B cell (primary cell): ENCODE data around the gene CST5. TPM values are rescaled to one million over a fixed set of nuclear protein-coding genes. Genes with fewer than 3 reads are reported as not detected.

Experiments
- ATAC-seq: fragments of 200-7000 bp; cut with Tn5 transposase; one replicate; pipeline ENCODE4 v1.10.0; 2021; ENCODE audit warnings: low read depth, mild to moderate bottlenecking, moderate number of reproducible peaks, moderate library complexity
- CTCF ChIA-PET: fragments of 350-600 bp; sonication (Branson Sonifier 250); formaldehyde crosslinking; loops from one replicate; lab custom pipeline; 2021; ENCODE audit warnings: antibody characterized with exemption, inconsistent platforms; lab: Charles Lee
- POLR2A ChIA-PET: fragments of 350-600 bp; sonication (Branson Sonifier 250); formaldehyde crosslinking; loops from one replicate; lab custom pipeline; 2021; ENCODE audit warnings: antibody characterized with exemption; lab: Charles Lee
- DNase-seq: peaks from one replicate; pipeline ENCODE4 v3.0.0; 2013
- H2AFZ ChIP-seq: 2 replicates; pipeline ENCODE4 v1.6.1; 2012; ENCODE audit warnings: mild to moderate bottlenecking, low read depth, low read length; ENCODE audit not compliant: insufficient read depth, poor library complexity, severe bottlenecking
- H3K27ac ChIP-seq, 2 donors: 1 replicate in 1 of 2; 2 replicates in 1 of 2; pipeline ENCODE4 v1.5.1; 2012 to 2013; ENCODE audit warnings: low read length in 2 of 2, mild to moderate bottlenecking in 2 of 2, moderate library complexity in 1 of 2
- H3K27me3 ChIP-seq, 4 experiments: fragments of 200-600 bp in 1 of 4; sonication (generic) in 1 of 4; replicated peaks in 1 of 4; 1 replicate in 2 of 4; 2 replicates in 2 of 4; pipeline versions ENCODE4 v1.6.1 to v1.7.0; 2013 to 2016; ENCODE audit warnings: low read length in 3 of 4, mild to moderate bottlenecking in 2 of 4, mixed read lengths in 1 of 4, moderate library complexity in 1 of 4; ENCODE audit not compliant: insufficient read depth in 4 of 4, control insufficient read depth in 3 of 4; ENCODE audit errors: control extremely low read depth in 1 of 4
- H3K36me3 ChIP-seq, 2 experiments: replicated peaks in 1 of 2; 1 replicate in 1 of 2; 2 replicates in 1 of 2; pipeline versions ENCODE4 v1.6.1 to v1.7.1; 2013; ENCODE audit warnings: low read length in 1 of 2; ENCODE audit not compliant: insufficient read depth in 2 of 2, control insufficient read depth in 1 of 2; ENCODE audit errors: control extremely low read depth in 1 of 2, extremely low read depth in 1 of 2
- H3K4me1 ChIP-seq, 2 donors: fragments of 200-600 bp in 1 of 2; sonication (generic) in 1 of 2; 1 replicate in 1 of 2; 2 replicates in 1 of 2; pipeline versions ENCODE4 v1.5.1 to v1.6.1; 2013 to 2017; ENCODE audit warnings: low read length in 2 of 2; ENCODE audit not compliant: control insufficient read depth in 2 of 2, insufficient read depth in 2 of 2
- H3K4me2 ChIP-seq: replicated peaks from 2 replicates; pipeline ENCODE3; 2012; ENCODE audit warnings: mild to moderate bottlenecking, low read depth, low read length; ENCODE audit not compliant: poor library complexity, severe bottlenecking
- H3K4me3 ChIP-seq, 5 experiments: fragments of 200-600 bp in 1 of 5; sonication (generic) in 1 of 5; 1 replicate in 3 of 5; 2 replicates in 2 of 5; pipeline versions ENCODE4 v1.5.1 to v1.7.0; 2011 to 2016; ENCODE audit warnings: low read length in 4 of 5, mild to moderate bottlenecking in 4 of 5, low read depth in 2 of 5, control low read depth in 1 of 5, moderate library complexity in 1 of 5; ENCODE audit not compliant: insufficient read depth in 1 of 5; ENCODE audit errors: control extremely low read depth in 1 of 5, extremely low read depth in 1 of 5
- H3K79me2 ChIP-seq: fragments of 200-600 bp; sonication (generic); one replicate; pipeline ENCODE4 v1.6.0; 2016; ENCODE audit warnings: low read length; ENCODE audit not compliant: control insufficient read depth, insufficient read depth
- H3K9ac ChIP-seq: fragments of 200-600 bp; sonication (generic); 2 replicates; pipeline ENCODE4 v1.6.1; 2017; ENCODE audit warnings: mild to moderate bottlenecking, low read length, moderate library complexity
- H3K9me3 ChIP-seq, 3 donors: one replicate each; pipeline versions ENCODE4 v1.6.1 to v1.7.1; 2013; ENCODE audit warnings: low read length in 2 of 3; ENCODE audit not compliant: control insufficient read depth in 2 of 3, insufficient read depth in 1 of 3; ENCODE audit errors: control extremely low read depth in 1 of 3
- H4K20me1 ChIP-seq: 2 replicates; pipeline ENCODE4 v1.6.0; 2012; ENCODE audit warnings: mild to moderate bottlenecking, low read length; ENCODE audit not compliant: insufficient read depth, control insufficient read depth, poor library complexity, severe bottlenecking
- H3K27ac Mint-ChIP-seq: one replicate; pipeline ENCODE4 v1.8.0; 2021; ENCODE audit warnings: mixed read lengths
- H3K27me3 Mint-ChIP-seq: one replicate; pipeline ENCODE4 v1.8.0; 2021; ENCODE audit warnings: mixed read lengths
- H3K4me1 Mint-ChIP-seq: one replicate; pipeline ENCODE4 v1.8.0; 2021; ENCODE audit warnings: mixed read lengths
- H3K4me3 Mint-ChIP-seq: one replicate; pipeline ENCODE4 v1.8.0; 2021; ENCODE audit warnings: mixed read lengths
- H3K9me3 Mint-ChIP-seq: one replicate; pipeline ENCODE4 v1.8.0; 2022; ENCODE audit warnings: mixed read lengths; ENCODE audit not compliant: insufficient read depth
- CTCF ChIP-seq: fragments of 200-600 bp; IDR thresholded peaks from one replicate; pipeline ENCODE4 v1.8.0; 2022; ENCODE audit warnings: antibody characterized with exemption, mild to moderate bottlenecking
- EZH2 ChIP-seq: IDR thresholded peaks from 2 replicates; pipeline ENCODE4 v1.6.1; 2012; ENCODE audit warnings: borderline replicate concordance, low read depth, mild to moderate bottlenecking, moderate library complexity, low read length; ENCODE audit not compliant: insufficient read depth, poor library complexity, severe bottlenecking
- WGBS: methylation state at CpG from one replicate; pipeline ENCODE4 v1.1.5; 2013; ENCODE audit warnings: missing lambda C conversion rate; ENCODE audit not compliant: insufficient coverage; 5-methylcytosine and 5-hydroxymethylcytosine counted together
- intact Hi-C: fragments of 100-400 bp; cut with micrococcal nuclease; formaldehyde crosslinking; loops from one replicate; pipeline ENCODE4 v1.10.0; 2022
- polyA plus RNA-seq: library from polyadenylated mRNA; depleted of rRNA; stranded (reverse); fragments of >200 nt; gene quantifications from 2 replicates; pipeline ENCODE4 v1.2.3, GENCODE V29; 2012
- total RNA-seq, 2 donors: library from RNA; stranded (reverse); fragments of 120-200 nt in 1 of 2; gene quantifications; 1 replicate in 1 of 2; 2 replicates in 1 of 2; pipeline versions ENCODE4 v1.2.3 to v1.2.4, GENCODE V29; 2013 to 2022

CST5 gene
- total and polyA plus RNA-seq, 2 donors (not counting 1 experiment from before 2014, with no cell fraction given), result not detected

GRCh38 chr20:23835716-23836115 is 43.8 kb downstream of the CST5 start:
- no peak for ATAC-seq
- H3K27ac Mint-ChIP-seq, result no peak overlapping the region
- POLR2A ChIA-PET, result no interaction called here

More at GRCh38 chr20:23835716-23836115, 43.8 kb downstream of the CST5 start:
- Histone ChIP-seq H3K79me2 (no peaks in the 10 kb centered on the region), H3K27me3 (no peaks in the 10 kb centered on the region), H3K4me3 (no peak overlapping the region), H3K4me1 (no peaks in the 10 kb centered on the region), H3K9ac (no peak overlapping the region), H4K20me1 (no peaks in the 10 kb centered on the region), H3K4me2 (no peak overlapping the region), H3K27ac (no peak overlapping the region), H3K9me3 (no peaks in the 10 kb centered on the region), H3K36me3 (no peaks in the 10 kb centered on the region), H2AFZ (no peak overlapping the region)
- H3K4me1 Mint-ChIP-seq, result no peaks in the 10 kb centered on the region
- 90% methylated on average over 4 of the region's 4 CpGs for WGBS
- DNase-seq, result no peak
- peaks cover 6% of the 10 kb centered on the region for H3K9me3 Mint-ChIP-seq
- peaks cover 5% of the 10 kb centered on the region for H3K27me3 Mint-ChIP-seq
- TF ChIP-seq EZH2, result no peak
- TF ChIP-seq CTCF, result no peak
- intact Hi-C loops, result no loop called here
- no peak overlapping the region for H3K4me3 Mint-ChIP-seq
- CTCF ChIA-PET, result no interaction called here
